HG03575 (cell line): ENCODE data around the gene MAP1LC3B.
"Not testable (repeated sequence)": the region's sequence is repeated elsewhere in the genome, so short reads cannot be mapped to it uniquely, and the experiment has no call there.

Source experiments
- ATAC-seq: cut with Tn5 transposase; IDR thresholded peaks from one replicate; pipeline ENCODE4 v1.9.1; 2021; ENCODE audit not compliant: unreplicated experiment, insufficient number of reproducible peaks, low FRiP score; ENCODE audit errors: extremely low read depth

Gene MAP1LC3B

DNA sequence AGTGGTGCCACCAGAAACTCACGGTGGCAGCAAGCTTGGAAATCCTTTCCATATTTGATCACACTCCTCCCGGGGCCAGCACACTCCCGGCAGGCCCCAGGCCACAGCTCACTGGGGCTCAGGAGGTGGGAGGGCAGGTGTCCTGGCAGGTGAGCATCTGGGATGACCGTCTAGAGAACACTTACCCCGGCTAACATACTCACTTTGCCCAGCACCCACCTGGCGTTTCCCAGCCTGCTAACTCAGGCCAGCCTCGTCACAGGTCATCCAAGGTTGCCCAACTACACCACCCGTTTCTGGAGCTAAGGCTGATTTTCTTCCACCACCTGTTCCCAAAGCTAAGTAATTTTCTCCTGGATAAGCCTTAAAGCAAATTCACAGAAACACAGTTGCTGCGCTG, 33.4 kb upstream of the MAP1LC3B start:
- no peak for ATAC-seq

DNA sequence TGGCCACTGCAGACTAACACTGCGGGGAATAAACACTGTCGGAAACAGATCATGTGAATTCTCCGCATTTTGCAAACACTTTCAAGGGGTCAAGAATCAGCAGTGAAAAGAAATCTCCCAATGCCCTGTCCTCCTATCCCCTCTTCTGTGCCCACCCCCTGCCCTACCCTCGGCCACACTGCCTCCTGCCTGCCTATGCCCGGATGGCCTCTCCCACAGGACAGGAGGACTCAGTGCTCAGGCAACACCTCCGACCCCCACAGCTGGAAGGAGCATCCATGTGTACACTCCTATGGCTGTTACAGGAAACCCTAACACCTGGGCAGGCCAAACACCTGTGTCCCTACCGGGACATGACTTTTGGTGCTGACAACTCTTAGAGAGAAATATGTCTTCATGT, 33.0 kb upstream of the MAP1LC3B start:
- no peak for ATAC-seq

DNA sequence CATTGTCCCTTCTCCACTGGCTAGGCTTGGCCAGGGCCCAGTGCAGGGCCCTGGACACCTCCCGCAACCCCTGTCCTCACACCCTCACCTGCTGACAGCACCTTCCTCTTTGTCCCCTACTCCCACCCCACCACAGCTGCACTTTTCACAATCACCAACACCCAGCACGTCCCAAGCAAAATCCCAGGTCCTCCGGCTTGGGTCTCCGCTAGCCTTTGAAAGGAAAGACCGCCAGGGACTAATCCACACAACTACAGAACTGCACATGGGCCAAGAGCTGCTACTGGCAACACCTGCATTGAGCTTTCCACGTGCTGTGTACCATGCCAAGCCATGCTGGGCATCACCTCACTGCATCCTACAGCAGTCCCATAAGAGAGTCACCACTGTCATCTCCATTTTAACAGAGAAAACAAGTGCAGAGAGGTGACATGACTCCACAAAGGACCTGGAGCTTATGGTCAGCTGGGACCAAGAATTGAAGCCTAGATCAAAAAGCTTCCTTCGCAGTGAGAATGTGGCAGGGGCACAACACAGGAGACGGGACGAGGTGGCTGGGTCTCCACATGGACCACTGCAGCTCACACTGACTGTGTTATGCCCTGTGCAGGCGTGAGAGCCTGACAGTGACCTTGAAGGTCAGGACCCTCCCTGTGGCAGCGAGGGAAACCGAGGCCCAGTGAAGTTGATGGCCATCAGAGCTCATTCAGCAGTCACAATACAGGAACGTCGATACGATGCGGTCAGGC, 31.1 kb upstream of the MAP1LC3B start:
- ATAC-seq = no peak

DNA sequence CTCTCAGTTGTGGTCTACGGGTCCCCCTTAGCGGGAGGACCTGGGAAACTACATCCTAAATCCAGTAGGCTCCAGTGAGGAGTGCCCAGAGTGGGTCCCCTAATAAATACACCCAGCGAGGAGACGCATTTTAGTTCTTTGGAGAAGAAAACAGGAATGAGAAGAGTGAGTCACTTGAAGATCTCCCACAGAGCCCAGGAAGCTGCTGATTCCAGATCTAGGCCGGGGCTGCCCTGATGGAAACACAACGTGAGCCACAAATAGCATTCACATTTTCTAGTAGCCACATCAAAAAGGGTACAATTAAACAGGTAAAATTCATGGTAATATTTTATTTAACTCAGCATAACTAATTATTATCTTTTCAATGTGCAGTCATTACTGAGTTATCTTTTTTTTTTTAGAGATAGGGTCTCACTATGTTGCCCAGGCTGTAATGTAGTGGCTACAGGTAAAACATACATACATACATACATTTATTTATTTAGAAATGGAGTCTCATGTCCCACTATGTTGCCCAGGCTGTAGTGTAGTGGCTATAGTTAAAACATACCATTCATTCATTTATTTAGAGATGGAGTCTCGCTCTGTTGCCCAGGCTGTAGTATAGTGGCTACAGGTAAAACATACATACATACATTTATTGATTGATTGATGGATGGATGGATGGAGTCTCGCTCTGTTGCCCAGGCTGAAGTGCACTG, 30.1 kb upstream of the MAP1LC3B start:
- ATAC-seq = no peak

DNA sequence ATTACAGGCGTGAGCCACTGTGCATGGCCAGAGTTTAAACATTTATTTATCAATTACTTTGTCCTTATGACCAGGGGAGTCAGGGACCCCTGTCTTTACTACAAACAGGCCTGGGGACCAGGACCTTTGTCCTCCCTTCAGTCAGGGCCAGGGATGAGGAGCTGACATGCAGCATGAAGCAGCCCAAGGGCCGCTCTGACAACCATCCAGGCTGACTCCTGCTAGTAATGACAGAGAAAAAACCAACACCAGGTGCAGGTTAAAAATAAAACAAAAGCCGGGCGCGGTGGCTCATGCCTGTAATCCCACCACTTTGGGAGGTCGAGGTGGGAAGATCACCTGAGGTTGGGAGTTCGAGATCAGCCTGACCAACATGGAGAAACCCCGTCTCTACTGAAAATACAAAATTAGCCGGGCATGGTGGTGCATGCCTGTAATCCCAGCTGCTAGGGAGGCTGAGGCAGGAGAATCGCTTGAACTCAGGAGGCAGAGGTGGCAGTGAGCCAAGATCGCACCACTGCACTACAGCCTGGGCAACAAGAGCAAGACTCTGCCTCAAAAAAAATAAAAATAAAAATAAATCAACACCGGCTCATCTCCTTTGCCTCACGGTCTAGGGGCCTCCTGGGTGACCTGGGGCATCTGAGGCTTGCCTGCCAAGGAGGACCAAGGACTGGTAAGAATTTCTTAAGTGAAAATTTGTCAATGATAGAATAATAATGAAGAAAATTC, 29.1 kb upstream of the MAP1LC3B start:
- not testable (repeated sequence) for ATAC-seq

DNA sequence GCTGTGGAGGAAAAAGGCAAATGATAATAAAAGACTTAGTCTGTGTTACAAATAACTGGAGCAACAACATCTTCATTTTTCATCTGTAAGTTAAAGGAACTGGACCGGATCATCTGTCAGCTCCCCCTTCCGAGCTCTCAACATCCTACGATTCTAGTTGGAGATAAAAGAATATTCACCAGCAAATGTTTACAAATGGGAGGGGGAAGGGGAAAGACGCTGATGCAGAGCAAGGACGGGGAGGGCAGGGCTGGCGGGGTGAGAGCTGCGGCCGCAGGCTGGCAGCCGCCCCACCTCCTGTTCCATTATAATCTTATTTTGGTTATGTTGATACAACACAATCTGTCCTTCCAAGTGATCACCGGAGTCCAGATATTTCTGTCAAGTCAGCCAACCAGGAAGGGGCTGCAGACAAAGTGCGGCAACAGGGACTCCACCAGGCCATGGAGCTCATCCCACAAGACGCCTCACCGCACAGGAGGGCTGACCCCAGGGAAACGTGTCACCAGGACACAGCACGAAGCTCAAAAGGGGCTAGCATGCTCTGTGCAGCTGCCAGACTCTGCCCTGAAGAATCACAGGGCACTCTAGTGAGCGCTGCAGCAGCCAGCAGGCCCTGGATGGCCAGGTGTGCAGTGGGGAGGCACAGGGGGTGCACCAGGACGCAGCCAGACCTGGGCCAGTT, 28.2 kb upstream of the MAP1LC3B start:
- no peak for ATAC-seq

DNA sequence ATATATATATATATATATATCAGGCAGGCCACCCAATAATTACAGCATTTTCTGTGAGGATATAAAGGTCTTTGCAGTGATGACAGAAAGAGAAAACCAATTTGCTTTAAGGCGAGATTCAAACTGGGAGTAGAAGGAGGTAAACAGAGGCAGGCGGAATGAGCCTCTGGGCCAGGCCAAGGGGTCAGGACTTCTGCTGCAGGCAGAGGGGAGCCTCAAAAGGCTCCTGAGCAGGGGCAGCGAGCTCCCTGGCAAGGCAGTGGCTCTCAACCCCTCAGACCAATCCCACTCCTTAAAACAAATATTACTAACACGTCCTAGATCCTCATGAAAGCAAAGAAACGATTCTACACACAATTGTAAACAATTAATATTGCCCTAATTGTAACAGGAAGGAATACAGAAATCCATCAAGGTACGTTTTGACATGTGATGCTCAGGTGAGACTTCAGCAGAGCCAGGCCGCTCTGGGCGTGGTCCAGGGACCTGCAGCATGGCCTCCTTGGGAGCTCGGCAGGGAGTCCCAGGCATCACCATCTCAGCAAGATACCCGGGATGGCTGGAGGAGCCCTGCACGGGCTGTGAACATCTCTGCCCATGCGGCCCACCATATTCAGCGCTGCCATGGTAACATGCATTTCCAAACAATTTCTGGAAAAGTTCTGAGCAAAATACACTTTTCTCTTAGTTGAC, 27.0 kb upstream of the MAP1LC3B start:
- no peak for ATAC-seq

DNA sequence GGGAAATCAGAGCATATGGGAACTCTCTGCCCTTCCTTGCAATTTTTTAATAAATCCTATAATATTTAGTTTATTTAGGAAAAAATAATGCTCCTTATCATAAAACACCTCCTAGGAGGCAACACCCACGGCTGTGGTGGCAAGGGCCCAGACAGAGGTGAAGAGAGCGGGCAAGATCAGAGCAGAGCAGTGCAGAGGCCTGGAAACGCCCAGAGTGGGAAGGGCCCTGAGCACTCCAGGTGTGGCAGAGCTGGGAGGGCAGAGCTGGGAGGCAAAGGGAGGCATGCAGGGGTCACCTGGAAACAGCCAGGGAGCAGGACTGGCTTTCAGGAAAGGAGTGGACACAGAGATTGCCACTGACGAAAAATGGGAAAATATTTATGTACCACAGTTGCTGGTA, 25.8 kb upstream of the MAP1LC3B start:
- no peak for ATAC-seq

DNA sequence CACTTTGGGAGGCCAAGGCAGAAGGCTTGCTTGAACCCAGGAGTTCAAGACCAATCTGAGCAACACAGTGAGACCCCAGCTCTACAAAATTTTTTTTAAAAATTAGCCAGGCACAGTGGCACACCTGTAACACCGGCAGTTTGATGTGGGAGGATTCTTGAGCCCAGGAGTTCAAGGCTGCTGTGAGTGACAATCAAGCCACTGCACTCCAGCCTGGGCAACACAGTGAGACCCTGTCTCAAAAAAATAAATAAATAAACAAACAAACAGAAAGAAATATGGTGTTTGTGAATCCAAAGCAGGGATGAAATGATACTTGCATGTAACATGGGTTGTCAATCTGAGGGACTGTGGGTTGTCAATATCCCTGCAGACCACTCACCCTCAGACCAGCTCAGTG, 25.2 kb upstream of the MAP1LC3B start:
- ATAC-seq = no peak

DNA sequence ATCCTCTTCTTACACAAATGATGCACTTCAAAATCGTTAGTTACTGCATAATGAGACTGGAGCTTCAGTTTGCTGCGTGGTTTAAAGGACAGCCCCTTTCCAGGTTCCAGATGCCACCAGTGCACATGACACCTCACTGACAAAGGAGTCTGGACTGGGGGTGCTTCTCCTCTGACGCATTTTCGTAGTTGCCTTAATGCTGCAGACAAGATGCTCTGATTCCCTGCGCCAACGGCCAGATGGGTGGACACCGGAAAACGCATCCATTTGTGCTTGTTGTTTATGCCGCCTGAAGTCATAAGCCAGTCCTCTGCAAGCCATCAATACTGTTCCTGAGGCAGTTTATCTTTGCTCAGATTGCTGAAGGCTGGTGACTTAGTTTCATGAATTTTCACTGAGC, 24.6 kb upstream of the MAP1LC3B start:
- no peak for ATAC-seq

DNA sequence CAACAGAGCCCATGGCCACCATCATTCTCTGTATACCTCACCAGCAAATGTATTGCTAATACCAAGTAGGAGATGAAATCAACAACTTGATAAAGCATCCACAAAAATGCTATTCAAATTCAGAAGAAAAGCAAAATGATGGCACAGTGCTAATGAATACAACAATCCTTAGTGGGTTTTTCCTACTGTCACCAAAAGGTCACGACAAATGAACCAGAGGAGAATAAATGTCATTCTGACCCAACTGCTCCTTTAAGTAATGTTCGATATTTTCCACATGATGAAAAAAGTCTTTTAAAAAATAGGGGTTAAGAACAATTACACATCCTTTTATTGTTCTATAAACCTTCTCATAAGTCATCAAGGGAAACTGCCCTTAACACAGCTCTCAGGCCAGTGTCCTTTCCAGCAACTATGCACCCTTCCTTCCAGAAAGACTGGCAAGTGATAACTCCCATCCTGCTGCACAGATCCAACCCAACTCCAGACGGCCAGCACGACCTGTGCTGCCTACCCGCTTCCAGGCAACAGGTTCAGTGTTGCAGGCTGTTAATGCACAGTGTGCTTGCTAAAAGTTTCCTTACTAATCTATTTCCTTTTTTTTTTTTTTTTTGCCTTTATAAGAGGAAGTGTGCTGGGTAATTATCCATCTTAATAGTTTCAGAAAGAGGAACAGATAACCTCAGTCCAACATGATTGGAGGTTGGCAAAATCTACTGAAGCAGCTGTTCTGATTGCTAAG, 23.9 kb upstream of the MAP1LC3B start:
- no peak for ATAC-seq

DNA sequence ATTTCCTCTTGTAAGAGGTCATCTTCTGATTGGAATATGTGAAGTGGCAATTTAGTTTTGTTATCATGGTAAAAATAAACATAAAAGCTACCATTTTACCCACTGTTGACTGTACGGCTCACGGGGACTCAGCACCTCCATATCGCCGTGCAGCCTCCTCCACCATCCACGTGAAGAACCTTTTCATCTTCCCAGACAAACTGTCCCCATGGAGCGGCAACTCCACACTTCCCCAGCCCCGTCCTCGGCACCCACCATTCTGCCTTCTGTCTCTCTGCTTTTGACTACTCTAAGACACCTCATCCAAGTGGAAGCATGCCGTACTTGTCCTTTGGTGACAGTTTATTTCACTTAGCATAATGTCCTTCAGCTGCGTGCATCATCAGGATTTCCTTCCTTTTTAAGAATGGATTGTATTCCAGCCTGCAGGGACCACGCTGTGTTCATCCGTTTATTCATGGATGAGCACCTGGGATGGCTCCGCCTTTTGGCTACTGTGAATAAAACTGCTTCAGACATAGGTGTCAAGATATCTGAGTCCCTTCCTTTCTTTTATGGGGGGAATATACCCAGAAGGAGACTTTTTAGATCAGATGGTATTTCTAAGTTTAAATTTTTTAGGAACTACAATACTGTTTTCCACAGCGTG, 22.9 kb upstream of the MAP1LC3B start:
- ATAC-seq = no peak

DNA sequence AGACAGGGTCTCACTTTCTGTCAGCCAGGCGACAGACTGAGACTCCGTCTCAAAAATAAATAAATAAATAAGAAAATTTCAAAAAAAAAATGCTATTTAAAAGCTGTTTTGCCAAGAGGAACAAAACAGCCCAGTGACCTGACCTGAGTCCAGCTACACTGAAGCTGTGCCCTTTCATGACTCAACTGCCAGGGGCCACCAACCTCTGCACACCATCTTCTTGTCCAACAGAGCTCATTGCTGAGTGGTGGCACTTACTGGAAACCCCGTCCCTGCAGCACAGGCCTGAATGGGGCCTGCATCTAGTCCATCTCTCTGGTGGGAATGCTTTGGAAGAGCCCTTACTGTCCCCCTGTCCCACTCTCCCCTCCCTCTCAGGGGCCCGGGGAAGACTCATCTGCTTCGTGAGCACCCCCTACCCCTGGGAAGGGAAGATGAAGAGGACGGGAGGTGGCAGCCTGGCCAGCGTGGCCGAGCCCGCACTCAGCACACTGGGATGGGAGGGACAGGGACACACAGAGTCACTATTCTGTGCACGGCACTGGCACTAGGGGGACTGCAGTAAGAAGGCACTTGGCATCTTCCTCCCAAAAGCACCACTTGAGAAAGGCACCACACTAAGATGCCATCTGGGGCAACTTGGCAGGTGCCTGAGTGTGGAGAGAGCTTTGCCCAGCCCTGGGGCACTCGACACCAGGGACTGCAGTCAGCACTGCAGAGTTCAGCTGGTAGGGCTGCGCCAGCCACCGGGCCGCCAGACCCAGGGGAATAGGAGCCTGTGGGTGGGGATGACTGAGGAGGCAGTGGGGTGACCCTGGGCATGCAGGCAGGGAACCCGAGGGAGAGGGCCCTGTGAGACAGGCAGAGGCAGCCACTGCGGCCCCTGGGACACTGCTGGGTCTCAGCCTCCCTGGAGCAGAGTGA, 22.1 kb upstream of the MAP1LC3B start:
- ATAC-seq = no peak

DNA sequence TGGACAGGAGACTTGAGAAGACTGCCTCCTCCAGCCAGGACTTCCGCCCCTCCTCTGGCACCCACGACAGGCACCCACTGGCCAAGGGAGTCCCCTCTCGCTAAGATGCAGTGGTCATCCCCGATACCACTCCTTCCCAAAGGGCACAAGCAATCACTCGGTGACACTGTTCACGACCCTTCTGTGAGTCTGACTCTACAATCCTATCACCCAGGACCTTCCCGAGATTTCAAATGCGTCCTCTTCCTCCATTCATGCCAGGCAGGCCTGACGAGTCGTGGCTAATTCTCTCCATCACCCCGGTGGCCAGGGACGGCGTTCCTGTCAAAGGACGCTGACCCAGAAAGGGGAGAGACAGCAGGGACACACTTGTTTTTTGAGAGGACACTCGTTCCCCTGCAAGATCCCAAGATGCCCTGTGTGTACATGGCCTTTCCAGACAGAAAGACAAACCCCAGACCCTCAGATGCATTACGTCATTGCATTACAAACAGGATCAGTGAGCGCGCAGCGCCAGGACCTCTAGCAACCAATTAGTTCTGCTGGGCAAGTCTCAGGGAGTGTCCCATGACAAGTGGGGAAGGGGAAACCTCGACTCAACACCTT, 20.8 kb upstream of the MAP1LC3B start:
- ATAC-seq = no peak

DNA sequence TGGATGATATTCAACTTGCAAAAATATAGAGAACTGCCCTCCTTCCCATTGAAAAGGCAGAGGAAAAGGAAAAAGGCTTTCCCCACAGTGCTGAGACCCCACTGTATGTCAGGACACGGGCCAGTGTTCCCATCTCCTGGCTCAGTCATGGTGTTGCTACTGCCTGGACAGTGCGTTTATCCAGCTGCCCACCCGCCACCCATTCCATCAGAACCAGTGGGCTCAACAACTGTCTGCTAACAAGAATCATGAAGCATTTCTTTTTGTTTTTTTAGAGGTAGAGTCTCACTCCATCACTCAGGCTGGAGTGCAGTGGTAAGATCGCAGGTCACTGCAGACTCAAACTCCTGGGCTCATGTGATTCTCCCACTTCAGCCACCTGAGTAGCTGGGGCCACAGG, 19.8 kb upstream of the MAP1LC3B start:
- ATAC-seq = no peak

DNA sequence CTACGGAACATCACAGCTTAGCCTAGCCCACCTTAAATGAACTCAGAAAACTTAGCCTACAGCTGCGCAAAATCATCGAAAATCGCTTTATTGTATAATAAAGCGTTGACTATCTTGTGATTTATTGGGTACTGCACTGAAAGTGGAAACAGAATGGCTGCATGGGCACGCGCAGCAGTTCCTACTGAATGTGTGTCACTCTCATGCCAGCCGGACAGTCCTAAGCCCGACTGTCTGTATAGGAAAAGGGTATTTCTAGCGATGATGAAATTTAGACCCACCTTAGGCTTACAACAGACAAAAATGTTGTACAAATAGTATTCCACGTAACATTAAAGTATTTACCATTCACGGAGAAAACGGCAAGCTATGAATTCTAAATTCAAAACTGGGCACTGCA, 17.8 kb upstream of the MAP1LC3B start:
- no peak for ATAC-seq
